ENCODE results near the gene NXPH4. TPM values are rescaled to one million over a fixed set of nuclear protein-coding genes. Genes with fewer than 3 reads are reported as not detected.

The NXPH4 gene
- total and polyA plus RNA-seq, 3 experiments from 2014 or later, result 0.22 to 0.47 TPM; not detected in 1

DNA sequence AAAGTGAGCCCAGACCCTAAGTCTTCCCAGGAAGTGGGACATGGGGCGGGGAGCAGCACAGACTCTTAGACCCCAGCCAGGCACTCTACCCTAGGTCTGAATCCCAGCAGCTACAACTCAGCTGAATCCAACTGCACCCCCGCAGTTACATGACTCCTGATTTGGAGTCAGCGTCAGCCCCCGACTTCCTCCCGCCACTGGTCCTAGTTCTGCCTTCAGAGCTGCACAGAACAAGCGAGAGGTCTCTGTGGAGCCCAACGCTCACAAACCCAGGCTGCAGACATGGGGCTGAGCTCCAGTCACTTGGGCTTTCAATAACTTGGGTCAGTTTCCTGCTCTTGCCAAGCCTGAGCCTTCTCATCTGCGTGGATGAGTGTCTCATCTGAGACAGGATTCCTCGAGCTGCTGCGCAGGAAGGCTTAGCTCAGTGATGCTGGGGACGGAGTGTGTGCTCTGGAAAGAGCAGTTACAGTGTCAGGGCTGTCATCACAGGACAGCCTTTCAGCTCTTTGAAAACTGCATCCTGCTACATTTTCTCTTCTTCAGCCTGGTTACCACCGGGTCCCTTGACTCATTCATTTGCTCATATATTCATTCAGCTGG, 30.6 kb upstream of the NXPH4 start:
- Mint-ChIP-seq H3K4me1 (no peaks in the 10 kb centered on the region), H3K4me3 (no peak overlapping the region), H3K27me3 (peaks cover 0 to 2% of the 10 kb centered on the region in 2 donors), H3K9me3 (no peaks in the 10 kb centered on the region), H3K36me3 (no peaks in the 10 kb centered on the region), H3K27ac (no peak overlapping the region)
- CTCF ChIA-PET, result interaction anchor here (1.1 to 12.8 kb wide), 5 partner anchors 28 to 117 kb away, joined by 4 to 173 read pairs (median 5); partner anchors contain the start of gene LRP1
- DNase-seq, result no peak
- Histone ChIP-seq H3K27me3 (ENCODE audit: insufficient read depth, low read length, poor library complexity, severe bottlenecking) (no peaks in the 10 kb centered on the region), H3K36me3 (ENCODE audit: insufficient read depth, low read length) (no peaks in the 10 kb centered on the region), H3K4me1 (ENCODE audit: insufficient read depth, low read length) (no peaks in the 10 kb centered on the region), H3K9me3 (ENCODE audit: low read length) (no peaks in the 10 kb centered on the region), H3K4me3 (ENCODE audit: low read length) (no peak overlapping the region), H3K27ac (ENCODE audit: low read depth, low read length) (no peak overlapping the region)
- POLR2A ChIA-PET, result no interaction called here

DNA sequence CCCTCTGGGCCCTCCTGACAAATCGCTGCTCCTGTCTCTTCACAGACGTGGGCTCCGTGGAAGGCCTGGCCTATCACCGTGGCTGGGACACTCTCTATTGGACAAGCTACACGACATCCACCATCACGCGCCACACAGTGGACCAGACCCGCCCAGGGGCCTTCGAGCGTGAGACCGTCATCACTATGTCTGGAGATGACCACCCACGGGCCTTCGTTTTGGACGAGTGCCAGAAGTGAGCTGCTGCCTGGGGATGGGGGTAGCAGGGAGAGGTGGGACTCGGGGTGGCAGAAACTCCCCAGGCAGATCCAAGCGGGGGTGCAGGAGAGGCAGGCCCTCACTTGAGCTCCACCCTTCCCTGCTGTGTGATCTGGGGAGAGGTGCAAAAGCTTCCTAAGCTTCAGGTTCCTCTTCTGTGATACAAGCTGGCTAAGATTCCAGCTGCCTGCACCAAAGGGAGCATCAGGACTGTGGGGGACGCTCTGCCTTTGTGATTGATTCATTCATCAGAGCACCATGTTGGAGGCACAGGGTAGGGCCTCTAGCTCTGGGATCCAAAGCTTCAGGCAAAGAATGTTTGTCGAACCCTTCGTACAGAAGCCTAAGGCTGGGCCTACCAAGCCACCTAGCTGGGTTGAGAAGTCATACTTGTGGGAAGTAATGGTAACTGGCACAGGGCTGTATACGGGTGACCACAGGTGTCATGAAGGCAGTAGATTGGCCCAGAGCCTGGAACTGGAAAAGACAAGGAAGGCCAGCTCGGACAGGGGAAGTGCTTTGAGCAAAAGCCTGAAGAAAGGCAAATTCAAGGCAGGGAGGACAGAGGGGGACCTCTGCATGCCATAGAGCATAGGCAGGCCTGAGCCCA, 29.1 kb upstream of the NXPH4 start:
- Histone ChIP-seq H3K4me1 (ENCODE audit: insufficient read depth, low read length) (no peaks in the 10 kb centered on the region), H3K36me3 (ENCODE audit: insufficient read depth, low read length) (no peaks in the 10 kb centered on the region), H3K4me3 (ENCODE audit: low read length) (no peak overlapping the region), H3K9me3 (ENCODE audit: low read length) (no peaks in the 10 kb centered on the region), H3K27ac (ENCODE audit: low read depth, low read length) (no peak overlapping the region), H3K27me3 (ENCODE audit: insufficient read depth, low read length, poor library complexity, severe bottlenecking) (no peaks in the 10 kb centered on the region)
- Mint-ChIP-seq H3K27ac (peak overlapping the region in 1 of 8 donors; percentile 19), H3K4me1 (no peaks in the 10 kb centered on the region), H3K36me3 (no peaks in the 10 kb centered on the region), H3K27me3 (peaks cover 0 to 2% of the 10 kb centered on the region in 2 donors), H3K4me3 (no peak overlapping the region), H3K9me3 (no peaks in the 10 kb centered on the region)
- CTCF ChIA-PET, result interaction anchor here (0.8 to 12.8 kb wide), 5 partner anchors 14 to 118 kb away, joined by 3 to 173 read pairs (median 5); partner anchors contain the start of gene LRP1
- no peak for DNase-seq
- POLR2A ChIA-PET, result interaction anchor here (0.6 kb wide), 1 partner anchor 614 kb away, joined by 9 read pairs; no protein-coding TSS in a partner anchor

DNA sequence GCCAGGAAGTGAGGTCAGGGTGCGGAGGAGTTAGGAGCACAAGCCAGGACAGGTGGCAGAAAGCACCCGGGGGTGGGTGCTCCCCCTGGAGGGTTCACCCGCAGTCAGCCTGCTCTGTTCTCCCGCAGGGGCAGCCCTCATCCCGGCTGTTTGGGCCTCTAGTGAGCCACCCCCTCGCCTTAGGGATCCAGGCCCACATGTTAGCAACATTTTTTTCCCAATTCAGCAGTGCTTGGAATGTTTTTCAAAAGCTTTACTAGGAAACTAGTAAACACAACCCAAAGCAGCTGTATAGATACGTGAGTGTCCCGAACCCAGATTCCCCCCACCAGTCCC, 28.5 kb upstream of the NXPH4 start:
- ChIA-PET POLR2A (no interaction called here), CTCF (interaction anchor here (0.9 to 12.8 kb wide), 4 partner anchors 55 to 119 kb away, joined by 3 to 173 read pairs (median 5); partner anchors contain the start of gene LRP1)
- H3K9me3 Mint-ChIP-seq, result no peaks in the 10 kb centered on the region
- no peaks in the 10 kb centered on the region for H3K27me3 ChIP-seq (ENCODE audit: insufficient read depth, low read length, poor library complexity, severe bottlenecking)
- no peaks in the 10 kb centered on the region for H3K4me1 Mint-ChIP-seq
- no peak overlapping the region for H3K4me3 Mint-ChIP-seq
- no peak overlapping the region for H3K27ac Mint-ChIP-seq
- H3K27me3 Mint-ChIP-seq, result peaks cover 0 to 2% of the 10 kb centered on the region in 2 donors
- H3K4me1 ChIP-seq (ENCODE audit: insufficient read depth, low read length), result no peaks in the 10 kb centered on the region
- no peaks in the 10 kb centered on the region for H3K36me3 ChIP-seq (ENCODE audit: insufficient read depth, low read length)
- H3K36me3 Mint-ChIP-seq, result no peaks in the 10 kb centered on the region
- no peaks in the 10 kb centered on the region for H3K9me3 ChIP-seq (ENCODE audit: low read length)
- no peak for DNase-seq
- no peak overlapping the region for H3K27ac ChIP-seq (ENCODE audit: low read depth, low read length)
- H3K4me3 ChIP-seq (ENCODE audit: low read length), result no peak overlapping the region

DNA sequence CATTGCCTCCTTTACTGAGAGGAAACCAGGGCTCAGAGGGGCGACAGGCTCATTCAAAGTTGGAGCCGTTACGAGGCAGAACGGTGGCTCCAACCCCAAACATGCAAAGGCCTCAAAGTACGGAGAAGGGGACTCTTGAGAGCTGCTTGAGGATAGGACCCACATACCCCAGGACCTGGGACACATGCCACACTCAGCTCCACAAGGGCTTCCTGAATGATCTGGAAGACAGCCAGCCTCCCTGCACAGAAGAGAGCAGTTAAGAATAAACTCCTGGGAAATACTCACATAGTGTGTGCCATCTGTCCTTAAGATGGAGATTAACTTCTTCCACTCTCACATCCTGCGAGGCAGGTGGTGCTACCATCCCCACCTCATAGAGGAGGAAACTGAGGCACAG, 26.6 kb upstream of the NXPH4 start:
- H3K9me3 Mint-ChIP-seq, result no peaks in the 10 kb centered on the region
- CTCF ChIA-PET, result interaction anchor here (0.9 to 12.8 kb wide), 2 partner anchors 50 to 64 kb away, joined by 3 to 173 read pairs; partner anchors contain the start of gene LRP1
- DNase-seq, result no peak
- no peaks in the 10 kb centered on the region for H3K36me3 Mint-ChIP-seq
- H3K4me3 Mint-ChIP-seq, result no peak overlapping the region
- H3K4me1 ChIP-seq (ENCODE audit: insufficient read depth, low read length), result no peaks in the 10 kb centered on the region
- H3K27ac ChIP-seq (ENCODE audit: low read depth, low read length), result no peak overlapping the region
- no peak overlapping the region for H3K4me3 ChIP-seq (ENCODE audit: low read length)
- peak overlapping the region in 1 of 8 donors; percentile 74 for H3K27ac Mint-ChIP-seq
- H3K4me1 Mint-ChIP-seq, result no peaks in the 10 kb centered on the region
- no peaks in the 10 kb centered on the region for H3K9me3 ChIP-seq (ENCODE audit: low read length)
- no peaks in the 10 kb centered on the region for H3K27me3 Mint-ChIP-seq
- no peaks in the 10 kb centered on the region for H3K27me3 ChIP-seq (ENCODE audit: insufficient read depth, low read length, poor library complexity, severe bottlenecking)
- POLR2A ChIA-PET, result no interaction called here
- no peaks in the 10 kb centered on the region for H3K36me3 ChIP-seq (ENCODE audit: insufficient read depth, low read length)

DNA sequence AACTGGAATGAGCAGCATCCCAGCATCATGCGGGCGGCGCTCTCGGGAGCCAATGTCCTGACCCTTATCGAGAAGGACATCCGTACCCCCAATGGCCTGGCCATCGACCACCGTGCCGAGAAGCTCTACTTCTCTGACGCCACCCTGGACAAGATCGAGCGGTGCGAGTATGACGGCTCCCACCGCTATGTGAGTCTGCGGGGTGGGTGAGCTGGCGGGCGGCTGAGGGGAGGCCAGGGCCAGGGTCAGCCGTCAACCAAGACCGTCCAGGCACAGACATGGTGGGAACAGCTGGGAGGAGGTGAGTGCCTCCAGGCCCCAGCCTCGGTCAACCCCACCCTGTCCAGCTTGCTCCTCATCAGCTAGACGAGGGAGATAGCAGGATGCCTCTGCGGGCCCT, 25.8 kb upstream of the NXPH4 start:
- Histone ChIP-seq H3K4me1 (ENCODE audit: insufficient read depth, low read length) (no peaks in the 10 kb centered on the region), H3K9me3 (ENCODE audit: low read length) (no peaks in the 10 kb centered on the region), H3K4me3 (ENCODE audit: low read length) (no peak overlapping the region), H3K27ac (ENCODE audit: low read depth, low read length) (no peak overlapping the region), H3K36me3 (ENCODE audit: insufficient read depth, low read length) (no peaks in the 10 kb centered on the region), H3K27me3 (ENCODE audit: insufficient read depth, low read length, poor library complexity, severe bottlenecking) (no peaks in the 10 kb centered on the region)
- no peak overlapping the region for H3K4me3 Mint-ChIP-seq
- DNase-seq, result no peak
- H3K4me1 Mint-ChIP-seq, result no peaks in the 10 kb centered on the region
- H3K9me3 Mint-ChIP-seq, result no peaks in the 10 kb centered on the region
- H3K27ac Mint-ChIP-seq, result no peak overlapping the region
- ChIA-PET CTCF (no interaction called here), POLR2A (no interaction called here)
- H3K36me3 Mint-ChIP-seq, result no peaks in the 10 kb centered on the region
- H3K27me3 Mint-ChIP-seq, result no peaks in the 10 kb centered on the region

DNA sequence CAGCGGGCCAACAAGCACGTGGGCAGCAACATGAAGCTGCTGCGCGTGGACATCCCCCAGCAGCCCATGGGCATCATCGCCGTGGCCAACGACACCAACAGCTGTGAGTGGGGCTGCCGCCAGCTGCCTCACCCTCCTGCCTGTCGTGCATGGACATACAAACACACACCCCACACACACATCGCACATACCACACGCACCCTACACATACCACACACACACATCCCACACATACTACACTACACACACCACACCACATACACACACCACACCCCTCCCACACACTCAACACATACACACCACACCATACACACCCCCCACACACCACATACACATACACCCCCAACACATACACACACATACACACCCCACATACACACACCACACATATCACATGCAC, 25.2 kb upstream of the NXPH4 start:
- no peak overlapping the region for H3K4me3 Mint-ChIP-seq
- ChIA-PET POLR2A (no interaction called here), CTCF (no interaction called here)
- H3K9me3 ChIP-seq (ENCODE audit: low read length), result no peaks in the 10 kb centered on the region
- no peaks in the 10 kb centered on the region for H3K4me1 ChIP-seq (ENCODE audit: insufficient read depth, low read length)
- H3K27ac Mint-ChIP-seq, result no peak overlapping the region
- no peaks in the 10 kb centered on the region for H3K36me3 ChIP-seq (ENCODE audit: insufficient read depth, low read length)
- H3K4me3 ChIP-seq (ENCODE audit: low read length), result no peak overlapping the region
- H3K4me1 Mint-ChIP-seq, result no peaks in the 10 kb centered on the region
- no peak overlapping the region for H3K27ac ChIP-seq (ENCODE audit: low read depth, low read length)
- no peaks in the 10 kb centered on the region for H3K27me3 ChIP-seq (ENCODE audit: insufficient read depth, low read length, poor library complexity, severe bottlenecking)
- H3K27me3 Mint-ChIP-seq, result no peaks in the 10 kb centered on the region
- no peak for DNase-seq
- H3K36me3 Mint-ChIP-seq, result peaks cover 0 to 3% (median 0%) of the 10 kb centered on the region in 3 donors
- H3K9me3 Mint-ChIP-seq, result no peaks in the 10 kb centered on the region

DNA sequence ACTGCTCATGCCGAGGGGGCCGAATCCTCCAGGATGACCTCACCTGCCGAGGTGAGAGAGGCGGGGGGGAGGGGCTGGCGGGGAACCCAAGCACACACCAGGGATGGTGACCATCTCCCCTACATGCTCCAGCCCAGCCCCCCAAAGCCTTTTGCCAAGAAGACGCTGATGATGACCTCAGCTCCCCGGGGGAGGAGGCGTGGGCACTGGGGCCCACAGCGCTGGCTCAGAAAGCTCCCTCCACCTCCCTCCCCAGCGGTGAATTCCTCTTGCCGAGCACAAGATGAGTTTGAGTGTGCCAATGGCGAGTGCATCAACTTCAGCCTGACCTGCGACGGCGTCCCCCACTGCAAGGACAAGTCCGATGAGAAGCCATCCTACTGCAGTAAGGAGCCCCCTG, 23.7 kb upstream of the NXPH4 start:
- Histone ChIP-seq H3K27ac (ENCODE audit: low read depth, low read length) (no peak overlapping the region), H3K36me3 (ENCODE audit: insufficient read depth, low read length) (no peaks in the 10 kb centered on the region), H3K9me3 (ENCODE audit: low read length) (no peaks in the 10 kb centered on the region), H3K4me3 (ENCODE audit: low read length) (no peak overlapping the region), H3K27me3 (ENCODE audit: insufficient read depth, low read length, poor library complexity, severe bottlenecking) (no peaks in the 10 kb centered on the region), H3K4me1 (ENCODE audit: insufficient read depth, low read length) (no peaks in the 10 kb centered on the region)
- CTCF ChIA-PET, result no interaction called here
- no peaks in the 10 kb centered on the region for H3K27me3 Mint-ChIP-seq
- POLR2A ChIA-PET, result no interaction called here
- no peak overlapping the region for H3K27ac Mint-ChIP-seq
- no peaks in the 10 kb centered on the region for H3K4me1 Mint-ChIP-seq
- DNase-seq, result no peak
- H3K4me3 Mint-ChIP-seq, result no peak overlapping the region
- H3K36me3 Mint-ChIP-seq, result peaks cover 0 to 5% (median 0%) of the 10 kb centered on the region in 3 donors
- H3K9me3 Mint-ChIP-seq, result no peaks in the 10 kb centered on the region

DNA sequence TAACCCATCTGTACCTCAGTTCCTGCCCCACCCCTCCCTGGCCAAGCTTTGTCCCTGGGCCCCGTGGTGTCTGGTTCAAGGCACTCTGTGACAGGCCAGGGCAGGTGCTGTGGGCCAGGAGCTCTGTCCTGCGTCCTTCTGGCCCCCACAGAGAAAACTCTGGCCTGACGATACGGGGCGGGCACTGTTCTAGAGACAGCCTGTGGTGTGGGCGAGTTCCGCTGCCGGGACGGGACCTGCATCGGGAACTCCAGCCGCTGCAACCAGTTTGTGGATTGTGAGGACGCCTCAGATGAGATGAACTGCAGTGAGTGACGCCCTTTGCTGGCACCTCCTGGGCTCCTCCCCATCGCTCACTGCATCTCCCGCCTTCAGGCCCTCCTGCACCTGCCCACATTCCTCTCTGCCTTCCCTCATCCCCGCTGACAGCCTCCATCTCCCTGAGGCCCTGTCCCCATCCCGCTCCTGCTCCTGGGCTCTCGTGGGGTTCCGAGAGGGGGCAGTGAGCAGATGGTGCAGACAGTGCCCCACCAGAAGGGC, 22.8 kb upstream of the NXPH4 start:
- Mint-ChIP-seq H3K4me1 (no peaks in the 10 kb centered on the region), H3K9me3 (no peaks in the 10 kb centered on the region), H3K36me3 (peaks cover 0 to 5% (median 0%) of the 10 kb centered on the region in 3 donors), H3K27ac (no peak overlapping the region), H3K4me3 (no peak overlapping the region), H3K27me3 (no peaks in the 10 kb centered on the region)
- Histone ChIP-seq H3K4me3 (ENCODE audit: low read length) (no peak overlapping the region), H3K27me3 (ENCODE audit: insufficient read depth, low read length, poor library complexity, severe bottlenecking) (no peaks in the 10 kb centered on the region), H3K9me3 (ENCODE audit: low read length) (no peaks in the 10 kb centered on the region), H3K27ac (ENCODE audit: low read depth, low read length) (no peak overlapping the region), H3K4me1 (ENCODE audit: insufficient read depth, low read length) (no peaks in the 10 kb centered on the region), H3K36me3 (ENCODE audit: insufficient read depth, low read length) (no peaks in the 10 kb centered on the region)
- CTCF ChIA-PET, result interaction anchor here (1.0 kb wide), 1 partner anchor 20 kb away, joined by 3 read pairs; no protein-coding TSS in a partner anchor
- POLR2A ChIA-PET, result no interaction called here
- no peak for DNase-seq

Data from CD8-positive, alpha-beta memory T cell (primary cell).